GM21381 (cell line): Measurements from ENCODE around the gene BAMBI.

Experiments
- ATAC-seq: cut with Tn5 transposase; IDR thresholded peaks from one replicate; pipeline ENCODE4 v1.9.1; 2021; ENCODE audit warnings: mild to moderate bottlenecking, moderate library complexity; ENCODE audit not compliant: unreplicated experiment

The BAMBI gene

GRCh38 chr10:28704464-28705161 lies 27.3 kb downstream of the BAMBI start:
- ATAC-seq: no peak

- no peak for ATAC-seq
Measured at GRCh38 chr10:28705472-28705871, 28.2 kb downstream of the BAMBI start.

- ATAC-seq: no peak
Measured at GRCh38 chr10:28709001-28709710, 31.8 kb downstream of the BAMBI start.

DNA sequence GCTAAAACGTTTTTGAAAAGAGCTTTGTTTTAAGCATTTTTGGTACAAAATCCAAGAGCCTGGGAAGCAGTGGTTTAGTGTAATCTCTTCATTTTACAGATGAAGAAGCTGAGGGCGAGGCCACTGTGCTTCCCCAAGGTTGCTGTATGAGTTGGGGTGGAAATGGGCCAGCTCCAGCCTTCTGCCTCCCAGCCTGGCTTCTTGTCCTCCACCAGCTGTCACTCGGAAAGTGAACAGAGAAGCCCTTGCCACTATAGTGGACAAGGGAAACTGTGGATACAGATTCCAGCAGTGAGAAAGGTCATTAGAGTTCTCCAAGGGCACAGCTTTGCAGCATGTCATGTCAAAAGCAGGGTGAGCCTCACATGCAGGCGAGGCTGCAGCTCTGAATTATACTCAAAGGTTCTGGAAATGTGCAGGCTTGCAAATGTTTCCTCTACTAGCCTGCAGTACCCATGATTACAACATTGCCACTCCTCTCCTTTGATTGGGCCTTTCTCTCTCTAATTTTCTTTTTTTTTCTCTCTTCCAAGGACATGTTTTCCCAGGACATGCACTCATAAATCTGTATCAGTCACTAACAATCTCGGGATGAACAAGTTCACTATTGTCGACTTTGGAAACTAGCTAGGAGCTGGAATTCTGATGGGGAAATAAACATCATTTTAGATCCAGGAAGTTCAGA lies 33.0 kb downstream of the BAMBI start:
- no peak for ATAC-seq

GRCh38 chr10:28711041-28711440 lies 33.7 kb downstream of the BAMBI start:
- ATAC-seq: no peak

GRCh38 chr10:28711776-28712175 lies 34.5 kb downstream of the BAMBI start:
- ATAC-seq: no peak

DNA sequence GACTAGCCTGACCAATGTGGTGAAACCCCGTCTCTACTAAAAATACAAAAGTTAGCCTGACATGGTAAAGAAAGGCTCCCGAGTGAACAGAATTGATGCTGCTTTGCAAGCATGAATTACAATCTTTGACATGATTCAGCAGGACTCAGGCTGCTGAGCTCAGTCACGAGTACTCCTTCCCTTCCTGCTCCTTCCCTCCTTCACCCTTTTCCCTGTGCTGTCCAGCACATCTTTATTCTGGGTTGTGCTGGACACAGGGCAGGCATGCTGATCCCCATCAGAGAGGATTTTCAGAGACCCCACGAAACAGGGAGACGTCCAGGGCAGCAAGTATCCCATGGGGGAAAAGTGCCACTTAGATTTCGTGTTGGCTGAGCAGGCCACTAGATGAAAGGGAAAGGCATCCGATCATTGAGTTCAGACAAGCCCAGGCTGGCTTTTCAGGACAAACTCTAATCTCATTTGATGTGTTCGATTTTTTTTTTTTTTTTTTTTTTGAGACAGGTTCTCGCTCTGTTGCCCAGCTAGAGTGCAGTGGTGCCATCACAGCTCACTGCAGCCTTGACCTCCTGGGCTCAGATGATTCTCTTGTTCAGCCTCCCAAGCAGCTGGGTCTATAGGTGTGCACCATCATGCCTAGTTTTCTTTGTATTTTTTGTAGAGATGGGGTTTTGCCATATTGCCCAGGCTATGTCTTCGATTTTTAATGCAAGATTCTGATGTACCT lies 36.5 kb downstream of the BAMBI start:
- no peak for ATAC-seq

- ATAC-seq: no peak
Measured at GRCh38 chr10:28714401-28715053, 37.2 kb downstream of the BAMBI start.

GRCh38 chr10:28715246-28715645 lies 37.9 kb downstream of the BAMBI start:
- ATAC-seq: no peak

GRCh38 chr10:28715757-28716156 lies 38.4 kb downstream of the BAMBI start:
- ATAC-seq: no peak

DNA sequence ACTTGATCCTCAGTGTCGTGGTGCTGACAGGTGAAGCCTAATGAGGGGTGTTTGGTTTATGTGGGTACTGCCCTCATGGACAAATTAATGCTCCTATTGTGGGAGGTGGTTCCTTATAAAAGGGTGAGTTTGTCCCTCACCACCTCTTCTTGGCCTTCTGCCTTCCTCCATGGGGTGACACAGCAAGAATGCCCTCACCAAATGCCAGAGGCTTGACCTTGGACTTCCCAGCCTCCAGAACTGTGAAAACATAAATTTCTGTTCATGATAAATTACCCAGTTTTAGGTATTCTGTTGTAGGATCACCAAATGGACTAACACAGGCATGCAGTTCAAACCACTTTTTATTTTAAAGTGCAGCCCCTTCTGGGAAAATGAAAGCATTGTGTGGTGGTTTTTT lies 39.4 kb downstream of the BAMBI start:
- ATAC-seq: no peak

- no peak for ATAC-seq
Measured at GRCh38 chr10:28717656-28718201, 40.4 kb downstream of the BAMBI start.

GRCh38 chr10:28719789-28720436 lies 42.6 kb downstream of the BAMBI start:
- no peak for ATAC-seq

DNA sequence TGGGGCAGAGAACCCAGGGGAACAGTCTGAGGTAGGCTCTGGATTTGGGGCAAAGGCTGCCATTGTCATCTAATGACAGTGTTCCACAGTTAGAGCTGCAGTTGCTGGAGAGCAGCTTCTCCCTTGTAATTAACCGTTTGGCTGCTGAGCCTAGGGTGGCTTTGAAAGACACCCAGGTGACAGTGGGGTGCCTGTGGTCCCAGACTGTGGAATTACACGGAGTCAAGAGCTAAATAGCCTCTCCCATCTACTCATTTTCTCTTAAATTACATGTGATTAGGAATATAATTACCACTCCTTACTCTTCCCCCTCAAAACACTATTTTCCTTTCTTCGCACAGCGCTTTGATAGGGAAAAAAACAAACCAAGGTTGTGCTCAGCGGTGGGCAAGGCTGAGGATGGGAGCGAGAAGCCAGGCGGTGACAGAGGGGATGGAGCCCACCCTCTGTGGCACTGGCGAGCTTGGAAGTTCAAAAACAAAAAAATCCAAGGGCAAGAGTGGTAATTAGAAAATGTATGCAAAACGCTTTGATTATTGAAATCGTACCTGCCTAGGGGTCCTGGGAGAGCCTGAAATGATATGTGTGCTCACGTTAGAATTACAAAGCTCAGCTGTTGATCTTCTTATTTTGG lies 44.1 kb downstream of the BAMBI start:
- ATAC-seq: no peak

- ATAC-seq: no peak
Measured at GRCh38 chr10:28722065-28722803, 44.9 kb downstream of the BAMBI start.

- ATAC-seq: no peak
Measured at GRCh38 chr10:28728366-28728765, 51.0 kb downstream of the BAMBI start.

- no peak for ATAC-seq
Measured at GRCh38 chr10:28730031-28730778, 52.9 kb downstream of the BAMBI start.

- ATAC-seq: no peak
Measured at GRCh38 chr10:28732091-28732490, 54.8 kb downstream of the BAMBI start.
